GM23338 (cell line): ENCODE results near the gene PCTP. TPM values are rescaled to one million over a fixed set of nuclear protein-coding genes. Genes with fewer than 3 reads are reported as not detected.

ENCODE experiments used
- ATAC-seq: fragments of 200-7000 bp; cut with Tn5 transposase; 3 replicates; pipeline ENCODE4 v1.9.1; 2020
- DNase-seq: peaks from one replicate; pipeline ENCODE4 v3.0.0-alpha.2; 2015; ENCODE audit warnings: low spot score
- H2AFZ ChIP-seq: fragments of 200-600 bp; sonication (generic); 2 replicates; pipeline ENCODE4 v1.8.0; 2016; ENCODE audit warnings: antibody characterized with exemption, mild to moderate bottlenecking, moderate library complexity
- H3F3A ChIP-seq: fragments of 200-600 bp; sonication (generic); replicated peaks from 2 replicates; pipeline ENCODE4 v1.8.0; 2017; ENCODE audit warnings: antibody characterized with exemption, mixed run types, low read depth
- H3K27ac ChIP-seq: fragments of 200-600 bp; sonication (generic); 2 replicates; pipeline ENCODE4 v1.6.1; 2016; ENCODE audit warnings: low read depth
- H3K27me3 ChIP-seq: fragments of 200-600 bp; sonication (generic); 2 replicates; pipeline ENCODE4 v1.8.0; 2016; ENCODE audit warnings: mild to moderate bottlenecking, mixed run types, moderate library complexity; ENCODE audit not compliant: insufficient read depth
- H3K36me3 ChIP-seq: fragments of 200-600 bp; sonication (generic); 2 replicates; pipeline ENCODE4 v1.8.0; 2016; ENCODE audit warnings: mild to moderate bottlenecking; ENCODE audit not compliant: insufficient read depth
- H3K4me1 ChIP-seq: fragments of 200-600 bp; sonication (generic); 2 replicates; pipeline ENCODE4 v1.8.0; 2016; ENCODE audit warnings: mild to moderate bottlenecking, moderate library complexity; ENCODE audit not compliant: insufficient read depth
- H3K4me2 ChIP-seq: fragments of 200-600 bp; sonication (generic); 2 replicates; pipeline ENCODE4 v1.7.1; 2017; ENCODE audit warnings: mixed run types
- H3K4me3 ChIP-seq: fragments of 200-600 bp; sonication (generic); 2 replicates; pipeline ENCODE4 v1.6.1; 2016; ENCODE audit warnings: mixed run types
- H3K79me2 ChIP-seq: fragments of 200-600 bp; sonication (generic); replicated peaks from 2 replicates; pipeline ENCODE4 v1.8.0; 2017; ENCODE audit warnings: mild to moderate bottlenecking; ENCODE audit not compliant: insufficient read depth
- H3K9me2 ChIP-seq: fragments of 200-600 bp; sonication (generic); 2 replicates; pipeline ENCODE4 v1.8.0; 2017; ENCODE audit not compliant: insufficient read depth
- H4K20me1 ChIP-seq: fragments of 200-600 bp; sonication (generic); replicated peaks from 2 replicates; pipeline ENCODE4 v1.8.0; 2017; ENCODE audit warnings: mild to moderate bottlenecking; ENCODE audit not compliant: insufficient read depth
- H3K27ac Mint-ChIP-seq: 2 replicates; pipeline ENCODE4 v1.8.0; 2020; ENCODE audit warnings: inconsistent platforms, mild to moderate bottlenecking, moderate library complexity, mixed read lengths
- H3K27me3 Mint-ChIP-seq: 3 replicates; pipeline ENCODE4 v1.8.0; 2022; ENCODE audit warnings: low read depth, mild to moderate bottlenecking, moderate library complexity, mixed read lengths, inconsistent platforms; ENCODE audit not compliant: insufficient read depth, poor library complexity
- H3K36me3 Mint-ChIP-seq: 3 replicates; pipeline ENCODE4 v1.8.0; 2021; ENCODE audit warnings: low read depth, mild to moderate bottlenecking, inconsistent platforms, moderate library complexity, mixed read lengths
- H3K4me1 Mint-ChIP-seq: 3 replicates; pipeline ENCODE4 v1.8.0; 2020; ENCODE audit warnings: mild to moderate bottlenecking, inconsistent platforms, mixed read lengths
- H3K4me3 Mint-ChIP-seq: 3 replicates; pipeline ENCODE4 v1.8.0; 2021; ENCODE audit warnings: moderate library complexity, mild to moderate bottlenecking, inconsistent platforms, mixed read lengths
- H3K9me3 Mint-ChIP-seq: 3 replicates; pipeline ENCODE4 v1.8.0; 2020; ENCODE audit warnings: moderate library complexity, mild to moderate bottlenecking, inconsistent platforms, mixed read lengths
- CREB1 ChIP-seq: fragments of 250-450 bp; sonication (Bioruptor Pico); IDR thresholded peaks from 2 replicates; pipeline ENCODE4 v1.5.0; 2020; ENCODE audit warnings: low read depth, mild to moderate bottlenecking, moderate library complexity
- CTCF ChIP-seq, 2 experiments: fragments of 200-600 bp in 1 of 2; sonication (generic) in 1 of 2; conservative IDR thresholded peaks; 2 replicates each; pipeline versions ENCODE4 v1.5.1 to v1.6.1; 2016 to 2017; ENCODE audit warnings: antibody characterized with exemption in 2 of 2, low read depth in 2 of 2, mild to moderate bottlenecking in 2 of 2, moderate library complexity in 1 of 2
- ETS1 ChIP-seq: IDR thresholded peaks from 2 replicates; pipeline ENCODE4 v1.6.1; 2016; ENCODE audit warnings: antibody characterized with exemption
- EZH2 ChIP-seq: fragments of 200-600 bp; sonication (generic); IDR thresholded peaks from one replicate; pipeline ENCODE4 v1.8.0; 2017; ENCODE audit warnings: antibody characterized with exemption, mild to moderate bottlenecking, low read depth; ENCODE audit not compliant: unreplicated experiment
- EZH2phosphoT487 ChIP-seq: fragments of 200-600 bp; sonication (generic); IDR thresholded peaks from one replicate; pipeline ENCODE4 v1.8.1; 2018; ENCODE audit warnings: antibody characterized with exemption; ENCODE audit not compliant: unreplicated experiment
- JUNB ChIP-seq: IDR thresholded peaks from one replicate; pipeline ENCODE4 v1.6.1; 2016; ENCODE audit warnings: antibody characterized with exemption; ENCODE audit not compliant: unreplicated experiment
- NANOG ChIP-seq: IDR thresholded peaks from 2 replicates; pipeline ENCODE4 v1.6.1; 2016; ENCODE audit warnings: antibody characterized with exemption, borderline replicate concordance
- POLR2AphosphoS5 ChIP-seq: IDR thresholded peaks from 2 replicates; pipeline ENCODE4 v1.6.1; 2016; ENCODE audit warnings: antibody characterized with exemption, low read depth
- STAT1 ChIP-seq: IDR thresholded peaks from one replicate; pipeline ENCODE4 v1.6.1; 2016; ENCODE audit warnings: antibody characterized with exemption; ENCODE audit not compliant: unreplicated experiment
- ZNF114 ChIP-seq: fragments of 250-450 bp; sonication (Bioruptor Pico); IDR thresholded peaks from 2 replicates; pipeline ENCODE4 v1.5.0; 2020; ENCODE audit warnings: mild to moderate bottlenecking, moderate library complexity
- ZNF331 ChIP-seq: fragments of 250-450 bp; sonication (Bioruptor Pico); IDR thresholded peaks from 2 replicates; pipeline ENCODE4 v1.5.0; 2020; ENCODE audit warnings: low read depth, mild to moderate bottlenecking, moderate library complexity
- ZNF462 ChIP-seq: fragments of 250-450 bp; sonication (Bioruptor Pico); IDR thresholded peaks from 2 replicates; pipeline ENCODE4 v1.5.0; 2020; ENCODE audit warnings: mild to moderate bottlenecking, moderate library complexity
- polyA plus RNA-seq: library from polyadenylated mRNA; unstranded; fragments of >200 nt; fragmentation: Nextera tagmentation; extraction: Ambion mirVana; gene quantifications from 2 replicates; pipeline ENCODE4 v1.2.1, GENCODE V29; 2016
- total RNA-seq: library from RNA; depleted of rRNA; stranded (reverse); fragments of >200 nt; shearing (Covaris generic); gene quantifications from 2 replicates; pipeline ENCODE4 v1.2.3, GENCODE V29; 2014

The PCTP gene
- total and polyA plus RNA-seq, 2 experiments from 2014 or later, result 6.4 to 12.3 TPM

GRCh38 chr17:55814377-55814776 is 63.5 kb downstream of the PCTP start:
- H3K27me3 Mint-ChIP-seq, result peaks cover 3% of the 10 kb centered on the region

GRCh38 chr17:55816532-55817396 is 65.9 kb downstream of the PCTP start:
- Mint-ChIP-seq H3K9me3 (peaks cover 3% of the 10 kb centered on the region; the same call in 2 of the 3 replicates), H3K4me1 (no peaks in the 10 kb centered on the region), H3K27me3 (peaks cover 3% of the 10 kb centered on the region), H3K4me3 (no peak overlapping the region), H3K36me3 (no peaks in the 10 kb centered on the region; the same call in 2 of the 3 replicates), H3K27ac (no peak overlapping the region)
- no peaks in the 10 kb centered on the region for H3K27me3 ChIP-seq
- no peaks in the 10 kb centered on the region for H3F3A ChIP-seq
- no peaks in the 10 kb centered on the region for H4K20me1 ChIP-seq
- H3K4me1 ChIP-seq, result no peaks in the 10 kb centered on the region
- no peak overlapping the region for H3K4me3 ChIP-seq
- H3K36me3 ChIP-seq, result no peaks in the 10 kb centered on the region
- H3K79me2 ChIP-seq, result no peaks in the 10 kb centered on the region
- H3K9me2 ChIP-seq, result no peaks in the 10 kb centered on the region
- H2AFZ ChIP-seq, result no peak overlapping the region
- DNase-seq (no peak), ATAC-seq (no peak)
- H3K4me2 ChIP-seq, result no peak overlapping the region
- H3K27ac ChIP-seq, result no peak overlapping the region
- TF ChIP-seq ZNF331 (no peak), EZH2 (no peak), ZNF462 (CRISPR knock-in tag) (no peak), STAT1 (no peak), EZH2phosphoT487 (no peak), JUNB (no peak), ZNF114 (CRISPR knock-in tag) (no peak), ETS1 (no peak), POLR2AphosphoS5 (no peak), CTCF (conservative IDR thresholded peaks at IDR 0.05; ENCODE audit: low read depth in 2 of 2) (no peak), CREB1 (CRISPR knock-in tag) (no peak), NANOG (no peak)

More at GRCh38 chr17:55814377-55814776, 63.5 kb downstream of the PCTP start:
- Histone ChIP-seq H3K4me3 (no peak overlapping the region), H3K4me2 (no peak overlapping the region), H3K79me2 (no peaks in the 10 kb centered on the region), H3K27ac (no peak overlapping the region), H3K9me2 (no peaks in the 10 kb centered on the region), H3F3A (no peaks in the 10 kb centered on the region), H3K36me3 (no peaks in the 10 kb centered on the region), H2AFZ (no peak overlapping the region), H4K20me1 (no peaks in the 10 kb centered on the region), H3K4me1 (no peaks in the 10 kb centered on the region), H3K27me3 (no peaks in the 10 kb centered on the region)
- TF ChIP-seq POLR2AphosphoS5, result no peak
- no peak for TF ChIP-seq EZH2phosphoT487
- H3K36me3 Mint-ChIP-seq, result no peaks in the 10 kb centered on the region; the same call in 2 of the 3 replicates
- ATAC-seq (no peak), DNase-seq (no peak)
- no peak overlapping the region for H3K27ac Mint-ChIP-seq
- H3K4me3 Mint-ChIP-seq, result no peak overlapping the region
- H3K9me3 Mint-ChIP-seq, result peaks cover 3% of the 10 kb centered on the region; the same call in 2 of the 3 replicates
- no peaks in the 10 kb centered on the region for H3K4me1 Mint-ChIP-seq
